H1 (cell line): ENCODE measurements around the gene SETD1B. TPM values are rescaled to one million over a fixed set of nuclear protein-coding genes. Genes with fewer than 3 reads are reported as not detected.

Source experiments
- CTCF ChIA-PET: fragments of 300-600 bp; sonication (Branson Sonifier 250); formaldehyde crosslinking; loops from one replicate; lab custom pipeline; 2021; ENCODE audit not compliant: partially characterized antibody; lab: Charles Lee
- POLR2A ChIA-PET: fragments of 300-600 bp; sonication (Branson Sonifier 250); formaldehyde crosslinking; loops from one replicate; lab custom pipeline; 2021; ENCODE audit warnings: inconsistent platforms; ENCODE audit not compliant: partially characterized antibody; lab: Charles Lee
- DNase-seq, 2 experiments: peaks; one replicate each; pipeline versions ENCODE4 v3.0.0 to v3.0.0-alpha.2; 2010 to 2022; ENCODE audit warnings: low spot score in 2 of 2, low read depth in 1 of 2, mixed read lengths in 1 of 2
- FAIRE-seq: peaks from 2 replicates; lab custom pipeline; 2011; peaks lifted over from hg19 to GRCh38; lab: Jason Lieb, UNC
- H2AFZ ChIP-seq: 2 replicates; pipeline ENCODE4 v1.8.1; 2012; ENCODE audit warnings: low read length, inconsistent platforms
- H2AK5ac ChIP-seq: 2 replicates; pipeline ENCODE4 v1.6.1; 2013; ENCODE audit warnings: low read depth, low read length
- H2BK120ac ChIP-seq: replicated peaks from 2 replicates; pipeline ENCODE3; 2013; ENCODE audit warnings: low read depth, low read length, inconsistent platforms
- H2BK12ac ChIP-seq: 2 replicates; pipeline ENCODE4 v1.6.1; 2013; ENCODE audit warnings: low read depth, low read length
- H2BK15ac ChIP-seq: 2 replicates; pipeline ENCODE4 v1.6.1; 2013; ENCODE audit warnings: low read length
- H2BK20ac ChIP-seq: 2 replicates; pipeline ENCODE4 v1.6.1; 2013; ENCODE audit warnings: low read length
- H2BK5ac ChIP-seq: 2 replicates; pipeline ENCODE4 v1.6.1; 2013; ENCODE audit warnings: low read depth, low read length
- H3K14ac ChIP-seq: 2 replicates; pipeline ENCODE4 v1.6.1; 2013; ENCODE audit warnings: inconsistent platforms; ENCODE audit not compliant: insufficient read length
- H3K18ac ChIP-seq: 2 replicates; pipeline ENCODE4 v1.6.1; 2013; ENCODE audit warnings: low read length; ENCODE audit errors: extremely low read depth
- H3K23ac ChIP-seq: 2 replicates; pipeline ENCODE4 v1.6.1; 2013; ENCODE audit warnings: inconsistent platforms; ENCODE audit not compliant: insufficient read length
- H3K23me2 ChIP-seq: 2 replicates; pipeline ENCODE4 v1.6.1; 2013; ENCODE audit warnings: low read depth, low read length
- H3K27ac ChIP-seq: 2 replicates; pipeline ENCODE4 v1.6.1; 2011; ENCODE audit warnings: low read depth, low read length, inconsistent platforms
- H3K27me3 ChIP-seq, 4 experiments: replicated peaks in 1 of 4; 1 replicate in 1 of 4; 2 replicates in 3 of 4; pipeline versions ENCODE4 v1.6.1 to v1.8.1; 2011 to 2013; ENCODE audit warnings: low read length in 3 of 4, mild to moderate bottlenecking in 3 of 4, inconsistent platforms in 2 of 4, mixed read lengths in 2 of 4, moderate library complexity in 1 of 4; ENCODE audit not compliant: control insufficient read depth in 3 of 4, insufficient read depth in 3 of 4; ENCODE audit errors: extremely low read depth in 1 of 4
- H3K36me3 ChIP-seq, 4 experiments: 2 replicates each; pipeline versions ENCODE4 v1.6.1 to v1.8.1; 2011 to 2013; ENCODE audit warnings: mild to moderate bottlenecking in 4 of 4, low read length in 3 of 4, moderate library complexity in 2 of 4, control low read depth in 1 of 4, inconsistent platforms in 1 of 4; ENCODE audit not compliant: insufficient read depth in 4 of 4, control insufficient read depth in 2 of 4
- H3K4ac ChIP-seq: replicated peaks from 2 replicates; pipeline ENCODE3; 2013; ENCODE audit warnings: low read length, low read depth, mixed read lengths, inconsistent platforms; ENCODE audit not compliant: insufficient read length
- H3K4me1 ChIP-seq, 4 experiments: replicated peaks in 1 of 4; 1 replicate in 1 of 4; 2 replicates in 3 of 4; pipeline versions ENCODE4 v1.6.1 to v1.8.1; 2011 to 2013; ENCODE audit warnings: low read length in 3 of 4, inconsistent platforms in 2 of 4, mixed read lengths in 1 of 4; ENCODE audit not compliant: insufficient read depth in 4 of 4, control insufficient read depth in 3 of 4
- H3K4me2 ChIP-seq, 2 experiments: 2 replicates each; pipeline versions ENCODE4 v1.6.1 to v1.8.1; 2011 to 2013; ENCODE audit warnings: low read depth in 2 of 2, low read length in 2 of 2, control low read depth in 1 of 2, inconsistent platforms in 1 of 2, mild to moderate bottlenecking in 1 of 2; ENCODE audit not compliant: insufficient read depth in 1 of 2
- H3K4me3 ChIP-seq, 4 experiments: fragments of 200-600, 300-600 bp in 1 of 4; sonication (generic), shearing (Covaris generic), sonication (Bioruptor Twin) in 1 of 4; 2 replicates each; pipeline versions ENCODE4 v1.5.1 to v1.8.1; 2011 to 2016; ENCODE audit warnings: low read length in 4 of 4, low read depth in 3 of 4, control low read depth in 2 of 4, inconsistent platforms in 2 of 4, mild to moderate bottlenecking in 2 of 4, mixed read lengths in 1 of 4, moderate library complexity in 1 of 4; ENCODE audit not compliant: insufficient read depth in 2 of 4; ENCODE audit errors: extremely low read depth in 1 of 4
- H3K56ac ChIP-seq: replicated peaks from 2 replicates; pipeline ENCODE3; 2013; ENCODE audit warnings: low read depth, mild to moderate bottlenecking, mixed read lengths, low read length, inconsistent platforms; ENCODE audit not compliant: insufficient read length
- H3K79me1 ChIP-seq: 2 replicates; pipeline ENCODE4 v1.6.1; 2013; ENCODE audit warnings: low read depth, low read length, control low read depth
- H3K79me2 ChIP-seq, 2 experiments: 2 replicates each; pipeline versions ENCODE4 v1.6.1 to v1.8.1; 2012 to 2013; ENCODE audit warnings: low read length in 2 of 2, mild to moderate bottlenecking in 2 of 2, inconsistent platforms in 1 of 2; ENCODE audit not compliant: insufficient read depth in 2 of 2, control insufficient read depth in 1 of 2
- H3K9ac ChIP-seq, 4 experiments: replicated peaks in 1 of 4; 1 replicate in 1 of 4; 2 replicates in 3 of 4; pipeline versions ENCODE4 v1.6.1 to v1.8.1; 2011 to 2013; ENCODE audit warnings: low read depth in 3 of 4, low read length in 3 of 4, control low read depth in 2 of 4, mild to moderate bottlenecking in 2 of 4, moderate library complexity in 2 of 4, inconsistent platforms in 1 of 4; ENCODE audit errors: extremely low read depth in 1 of 4
- H3K9me3 ChIP-seq, 2 experiments: 2 replicates each; pipeline versions ENCODE4 v1.6.1 to v1.8.1; 2012 to 2013; ENCODE audit warnings: mild to moderate bottlenecking in 2 of 2, moderate library complexity in 2 of 2, control low read depth in 1 of 2, inconsistent platforms in 1 of 2, low read depth in 1 of 2, low read length in 1 of 2, mixed read lengths in 1 of 2; ENCODE audit not compliant: insufficient read depth in 2 of 2
- H4K20me1 ChIP-seq, 2 experiments: replicated peaks in 1 of 2; 2 replicates each; pipeline versions ENCODE3 to v1.8.1; 2011 to 2013; ENCODE audit warnings: inconsistent platforms in 2 of 2, low read length in 2 of 2, mild to moderate bottlenecking in 1 of 2; ENCODE audit not compliant: insufficient read depth in 2 of 2, control insufficient read depth in 1 of 2
- H4K5ac ChIP-seq: 2 replicates; pipeline ENCODE4 v1.6.1; 2013; ENCODE audit warnings: low read length, low read depth, mixed read lengths, inconsistent platforms; ENCODE audit not compliant: insufficient read length
- H4K8ac ChIP-seq: 2 replicates; pipeline ENCODE4 v1.8.0; 2013; ENCODE audit warnings: mild to moderate bottlenecking, moderate library complexity, low read length, inconsistent platforms; ENCODE audit not compliant: insufficient read depth; ENCODE audit errors: extremely low read depth
- H4K91ac ChIP-seq: replicated peaks from 2 replicates; pipeline ENCODE3; 2013; ENCODE audit warnings: low read length, mixed read lengths, inconsistent platforms; ENCODE audit not compliant: insufficient read length
- GTF2F1 ChIP-seq: IDR thresholded peaks from 2 replicates; pipeline ENCODE4 v1.6.1; 2012; ENCODE audit warnings: low read depth, low read length, improper control_type of control experiment, borderline replicate concordance
- KDM1A ChIP-seq: fragments of 200-600, 300-600 bp; sonication (generic); IDR thresholded peaks from 2 replicates; pipeline ENCODE4 v1.7.1; 2016; ENCODE audit warnings: mild to moderate bottlenecking, low read length, borderline replicate concordance
- SIN3A ChIP-seq, 2 experiments: IDR thresholded peaks in 1 of 2; conservative IDR thresholded peaks in 1 of 2; 2 replicates each; pipeline ENCODE4 v1.6.1; 2011 to 2012; ENCODE audit warnings: low read length in 2 of 2, improper control_type of control experiment in 1 of 2, low read depth in 1 of 2, mild to moderate bottlenecking in 1 of 2
- WGBS, 2 experiments: shearing (Covaris generic) in 1 of 2; methylation state at CpG; one replicate each; pipeline versions ENCODE4 v1.1.6 to v1.1.7; 2013 to 2015; ENCODE audit warnings: low lambda C conversion rate in 2 of 2, mixed read lengths in 2 of 2, inconsistent platforms in 1 of 2, low coverage in 1 of 2, missing lambda C conversion rate in 1 of 2; ENCODE audit not compliant: insufficient replicate concordance in 2 of 2, insufficient coverage in 1 of 2, insufficient read length in 1 of 2; ENCODE audit errors: extremely low coverage in 1 of 2, missing lambda C conversion rate in 1 of 2; 5-methylcytosine and 5-hydroxymethylcytosine counted together
- long read RNA-seq, 2 experiments: library from RNA in 1 of 2; library from capped mRNA in 1 of 2; stranded (forward); transcript quantifications; one replicate each; pipeline ENCODE4 v2.0.0, GENCODE V29; 2021; ENCODE audit warnings: inconsistent platforms in 1 of 2
- polyA minus RNA-seq, 3 experiments: library from RNA; depleted of rRNA, polyadenylated mRNA; stranded (reverse); fragments of >200 nt; gene quantifications; 1 replicate in 2 of 3; 2 replicates in 1 of 3; pipeline ENCODE4 v1.2.3, GENCODE V29; 2011
- polyA plus RNA-seq, 7 experiments: library from polyadenylated mRNA; depleted of rRNA in 3 of 7; stranded (reverse) in 5 of 7; unstranded in 2 of 7; fragments of >200 nt in 5 of 7; fragments of 200-250 nt in 2 of 7; gene quantifications; 1 replicate in 5 of 7; 2 replicates in 1 of 7; 4 replicates in 1 of 7; pipeline versions ENCODE4 v1.2.1 to v1.2.3, GENCODE V29; 2011 to 2013; ENCODE audit warnings: missing spikeins in 2 of 7, mixed read lengths in 2 of 7
- total RNA-seq: library from RNA; stranded (reverse); fragmentation: NEBNext Ultra II Directional; extraction: Animal tissue kit (Norgen Biotek cat#: 25700); gene quantifications from 2 replicates; pipeline ENCODE4 v1.2.1, GENCODE V29; 2021

SETD1B gene
- total RNA-seq (17.7 and 17.8 TPM in 2 replicates), polyA plus RNA-seq (2011; rRNA removed) (1.3 and 2.3 TPM in 2 replicates), polyA minus RNA-seq (2011; rRNA and poly(A)+ RNA removed) (1.5 and 2.3 TPM in 2 replicates)
- 1.2 TPM for polyA plus RNA-seq (2011; cell fraction: cytosol; rRNA removed)
- polyA plus RNA-seq (2011; cell fraction: nucleus; rRNA removed), result 4.1 TPM
- 6.5 to 10.1 TPM (median 8.7 TPM) in 4 replicates for polyA plus RNA-seq (2012, experiment 1 of 2)
- 4.9 TPM for polyA plus RNA-seq (2012, experiment 2 of 2)
- polyA plus RNA-seq (2013, experiment 1 of 2), result 6.6 TPM
- 5.8 TPM for polyA plus RNA-seq (2013, experiment 2 of 2)
- polyA minus RNA-seq (2011; cell fraction: cytosol; rRNA and poly(A)+ RNA removed), result 5.3 TPM
- polyA minus RNA-seq (2011; cell fraction: nucleus; rRNA and poly(A)+ RNA removed), result 4.7 TPM
- long read RNA-seq, experiment 1, partial matches to known transcripts, result 2 of 5 reads
- long read RNA-seq, experiment 1, other reads (novel, unspliced or antisense), result 3 of 5 reads
- long read RNA-seq, experiment 2, partial matches to known transcripts, result 0 of 1 reads
- long read RNA-seq, experiment 2, other reads (novel, unspliced or antisense), result 1 of 1 reads

GRCh38 chr12:121803861-121804416 lies at the start of gene SETD1B:
Gene SETD1B, plus strand, starts transcription at chr12:121804009. Its CDS starts 729 bp downstream, at chr12:121804738.
- H3K36me3 ChIP-seq, result peaks cover 0 to 15% (median 3%) of the 10 kb centered on the region in 4 experiments; a peak in 2 of 8 replicates
- peaks cover 2 to 4% of the 10 kb centered on the region in 2 experiments for H4K20me1 ChIP-seq
- peak within 1 kb of the TSS; percentile 86 for H2BK5ac ChIP-seq
- peaks cover 0 to 38% of the 10 kb centered on the region in 2 experiments; a peak in 2 of 4 replicates for H3K79me2 ChIP-seq
- H4K91ac ChIP-seq, result peak within 1 kb of the TSS; percentile 92
- H3K27ac ChIP-seq, result peak within 1 kb of the TSS; percentile 97
- WGBS, 2 experiments, result 2% methylated on average over 22 of the region's 74 CpGs; no CpG with 5 or more reads in 1 of the 2 experiments
- FAIRE-seq, result no peak
- peak within 1 kb of the TSS; percentile 64 to 98 (median 92) for H3K9ac ChIP-seq
- ChIA-PET POLR2A (interaction anchor here (0.6 to 34.9 kb wide), 12 partner anchors 4 to 227 kb away, joined by 3 to 958 read pairs (median 8); partner anchors contain the start of genes PSMD9, RHOF and SETD1B), CTCF (interaction anchor here (0.6 to 12.0 kb wide), 3 partner anchors 8 to 1474 kb away, joined by 3 to 363 read pairs (median 21); partner anchors contain the start of gene RHOF)
- DNase-seq, result no peak
- H2AK5ac ChIP-seq, result no peak within 1 kb of the TSS
- H3K23me2 ChIP-seq, result peaks cover 30% of the 10 kb centered on the region
- H3K23ac ChIP-seq, result no peak within 1 kb of the TSS
- H3K18ac ChIP-seq, result peak within 1 kb of the TSS; percentile 72
- peak within 1 kb of the TSS; percentile 44 for H3K14ac ChIP-seq
- no peak within 1 kb of the TSS for H2AFZ ChIP-seq
- H2BK120ac ChIP-seq, result no peak within 1 kb of the TSS
- H2BK15ac ChIP-seq, result no peak within 1 kb of the TSS
- no peak within 1 kb of the TSS; the same call in 1 of the 2 replicates for H2BK12ac ChIP-seq
- TF ChIP-seq KDM1A (no peak), GTF2F1 (no peak), SIN3A (conservative IDR thresholded peaks at IDR 0.05 in 1 of 2, IDR thresholded peaks at IDR 0.05 in 1 of 2; ENCODE audit: low read depth in 1 of 2, low read length in 2 of 2) (0 out of 4 replicates have a peak, but pooled peaks of 1 of the 2 experiments have one; percentile 23)
- TF ChIP-seq, all 59 proteins: peak for 1
- Histone ChIP-seq H2BK20ac (no peak within 1 kb of the TSS), H3K9me3 (no peaks in the 10 kb centered on the region), H3K4me3 (peak within 1 kb of the TSS; percentile 70 to 88 (median 84)), H3K4me1 (peaks cover 3 to 20% (median 15%) of the 10 kb centered on the region in 4 experiments), H4K8ac (peak within 1 kb of the TSS; percentile 94), H3K4ac (peak within 1 kb of the TSS; percentile 14), H3K56ac (peak within 1 kb of the TSS; percentile 71), H3K27me3 (no peaks in the 10 kb centered on the region), H3K79me1 (peaks cover 11% of the 10 kb centered on the region), H3K4me2 (peak within 1 kb of the TSS; percentile 92 to 98), H4K5ac (peak within 1 kb of the TSS; percentile 82)
